ENCODE results near the gene RYR2.
A peak's percentile ranks its signal among the peaks of the same experiment; 100 is the strongest.

RYR2 gene

GRCh38 chr1:237041795-237042525 lies at the start of gene RYR2:
Gene RYR2, plus strand, starts transcription at chr1:237042184. Its CDS starts 338 bp downstream, at chr1:237042522.
- DNase-seq: no peak

GRCh38 chr1:236992449-236992848 lies 49.5 kb upstream of the RYR2 start:
- no peak for DNase-seq

- DNase-seq: no peak
These were observed 47.5 kb upstream of the RYR2 start for GRCh38 chr1:236994450-236994849.

- DNase-seq: no peak
These were observed 44.6 kb upstream of the RYR2 start for GRCh38 chr1:236997361-236997760.

GRCh38 chr1:236997882-236998281 lies 44.1 kb upstream of the RYR2 start:
- DNase-seq: no peak

GRCh38 chr1:236998546-236998945 lies 43.4 kb upstream of the RYR2 start:
- DNase-seq: no peak

GRCh38 chr1:237000191-237000590 lies 41.8 kb upstream of the RYR2 start:
- DNase-seq: no peak

GRCh38 chr1:237003516-237003915 lies 38.5 kb upstream of the RYR2 start:
- no peak for DNase-seq

- no peak for DNase-seq
These were observed 37.9 kb upstream of the RYR2 start, which contains the start of gene MT1HL1 for GRCh38 chr1:237004116-237004515. Gene MT1HL1, minus strand, starts transcription at chr1:237004441. Its CDS starts 69 bp downstream, at chr1:237004372.

- no peak for DNase-seq
These were observed 36.3 kb upstream of the RYR2 start for GRCh38 chr1:237005674-237006073.

- no peak for DNase-seq
These were observed 34.7 kb upstream of the RYR2 start for GRCh38 chr1:237007147-237007881.

GRCh38 chr1:237009611-237010010 lies 32.4 kb upstream of the RYR2 start:
- no peak for DNase-seq

- DNase-seq: no peak
These were observed 30.6 kb upstream of the RYR2 start for GRCh38 chr1:237011432-237011831.

GRCh38 chr1:237012361-237012760 lies 29.6 kb upstream of the RYR2 start:
- DNase-seq: no peak

- DNase-seq: peak; percentile 24
These were observed 29.1 kb upstream of the RYR2 start for GRCh38 chr1:237012788-237013383.

GRCh38 chr1:237013608-237014007 lies 28.4 kb upstream of the RYR2 start:
- DNase-seq: no peak

GRCh38 chr1:237016626-237017025 lies 25.4 kb upstream of the RYR2 start:
- no peak for DNase-seq

- no peak for DNase-seq
These were observed 23.1 kb upstream of the RYR2 start for GRCh38 chr1:237018896-237019295.

GRCh38 chr1:237025358-237026074 lies 16.5 kb upstream of the RYR2 start:
- DNase-seq: no peak

- no peak for DNase-seq
These were observed 12.7 kb upstream of the RYR2 start for GRCh38 chr1:237029240-237029639.

GRCh38 chr1:237029850-237030535 lies 12.0 kb upstream of the RYR2 start:
- DNase-seq: no peak

GRCh38 chr1:237031480-237031879 lies 10.5 kb upstream of the RYR2 start:
- no peak for DNase-seq

- no peak for DNase-seq
These were observed 10.0 kb upstream of the RYR2 start for GRCh38 chr1:237032029-237032428.
